Body of pancreas (tissue), 4 donors: Measurements from ENCODE around the gene COL6A3. TPM values are rescaled to one million over a fixed set of nuclear protein-coding genes. Genes with fewer than 3 reads are reported as not detected.

Experiments used
- ATAC-seq: fragments of 150-250 bp; one replicate; pipeline ENCODE4 v1.9.1; 2016
- DNase-seq, 4 donors: peaks; one replicate each; pipeline ENCODE4 v3.0.0-alpha.2; 2019
- H3K27ac ChIP-seq, 4 donors: fragments of 200-600 bp; sonication (generic); 1 replicate in 3 of 4; 2 replicates in 1 of 4; pipeline versions ENCODE4 v1.5.1 to v1.6.1; 2016 to 2019; ENCODE audit warnings: mild to moderate bottlenecking in 1 of 4, mixed read lengths in 1 of 4, moderate library complexity in 1 of 4
- H3K27me3 ChIP-seq, 2 donors: fragments of 200-600 bp; sonication (generic); one replicate each; pipeline ENCODE4 v1.6.0; 2016; ENCODE audit warnings: mild to moderate bottlenecking in 1 of 2
- H3K36me3 ChIP-seq, 2 donors: fragments of 200-600 bp; sonication (generic); replicated peaks in 1 of 2; 2 replicates each; pipeline ENCODE4 v1.5.1; 2016; ENCODE audit warnings: low read depth in 2 of 2; ENCODE audit not compliant: insufficient read depth in 1 of 2
- H3K4me1 ChIP-seq: fragments of 200-600 bp; sonication (generic); one replicate; pipeline ENCODE4 v1.6.0; 2016
- H3K4me3 ChIP-seq, 2 donors: fragments of 200-600 bp; sonication (generic); 1 replicate in 1 of 2; 2 replicates in 1 of 2; pipeline ENCODE4 v1.5.1; 2016 to 2019
- H3K9me3 ChIP-seq, 3 donors: fragments of 200-600 bp; sonication (generic); 1 replicate in 2 of 3; 2 replicates in 1 of 3; pipeline ENCODE4 v1.5.1; 2016
- POLR2A ChIP-seq, 3 donors: fragments of 450-650 bp; IDR thresholded peaks; one replicate each; pipeline ENCODE4 v1.6.1; 2016; ENCODE audit warnings: antibody characterized with exemption in 3 of 3, mild to moderate bottlenecking in 2 of 3
- WGBS, 2 donors: methylation state at CpG; one replicate each; pipeline ENCODE4 v1.1.5; 2017; 5-methylcytosine and 5-hydroxymethylcytosine counted together
- intact Hi-C: fragments of 100-400 bp; cut with DNase I; formaldehyde crosslinking; loops from one replicate; pipeline ENCODE4 v1.15.1; 2023
- total RNA-seq, 2 donors: library from RNA; depleted of rRNA; stranded (reverse); fragments of >200 nt; gene quantifications; one replicate each; pipeline ENCODE4 v1.1.0, GENCODE V29; 2016
- TF ChIP-seq, protein P1 (sequence below), 7 experiments: fragments of 450-650 bp in 4 of 7; fragments of 200-600 bp in 3 of 7; sonication (generic) in 3 of 7; IDR thresholded peaks; one replicate each; pipeline ENCODE4 v1.5.1; 2016 to 2019; ENCODE audit warnings: antibody characterized with exemption in 7 of 7

The COL6A3 gene
- total RNA-seq, 2 donors from 2014 or later: 46.4 to 121 TPM

DNA sequence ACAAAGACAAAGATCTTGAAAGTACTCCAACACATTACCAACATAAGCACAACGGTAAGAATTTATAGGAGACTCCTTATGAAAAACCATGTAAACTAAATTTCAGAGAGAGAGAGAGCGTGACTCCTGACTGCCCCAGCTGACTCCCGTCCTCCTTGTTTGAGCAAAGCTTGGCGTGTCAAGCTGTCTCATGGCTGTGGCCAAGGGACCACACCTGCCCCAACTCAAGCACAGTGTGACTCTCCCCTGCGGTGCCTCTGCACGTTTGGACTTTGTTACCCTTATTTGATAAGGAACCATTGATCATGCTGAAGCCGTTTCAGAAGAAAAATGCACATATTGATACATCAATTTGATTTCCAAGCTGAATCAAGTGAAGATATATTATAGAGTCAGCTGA, 124.8 kb downstream of the COL6A3 start:
- ATAC-seq (no peak), DNase-seq (no peak)
- Histone ChIP-seq H3K27me3 (no peaks in the 10 kb centered on the region), H3K4me1 (peaks cover 15% of the 10 kb centered on the region), H3K4me3 (no peak overlapping the region), H3K9me3 (no peaks in the 10 kb centered on the region), H3K27ac (no peak overlapping the region), H3K36me3 (no peaks in the 10 kb centered on the region)
- intact Hi-C loops: no loop called here
- 51 to 52% methylated on average over 7 of the region's 7 CpGs for WGBS, 2 donors
- TF ChIP-seq POLR2A (IDR thresholded peaks at IDR 0.05): no peak
- TF ChIP-seq, protein P1, sequence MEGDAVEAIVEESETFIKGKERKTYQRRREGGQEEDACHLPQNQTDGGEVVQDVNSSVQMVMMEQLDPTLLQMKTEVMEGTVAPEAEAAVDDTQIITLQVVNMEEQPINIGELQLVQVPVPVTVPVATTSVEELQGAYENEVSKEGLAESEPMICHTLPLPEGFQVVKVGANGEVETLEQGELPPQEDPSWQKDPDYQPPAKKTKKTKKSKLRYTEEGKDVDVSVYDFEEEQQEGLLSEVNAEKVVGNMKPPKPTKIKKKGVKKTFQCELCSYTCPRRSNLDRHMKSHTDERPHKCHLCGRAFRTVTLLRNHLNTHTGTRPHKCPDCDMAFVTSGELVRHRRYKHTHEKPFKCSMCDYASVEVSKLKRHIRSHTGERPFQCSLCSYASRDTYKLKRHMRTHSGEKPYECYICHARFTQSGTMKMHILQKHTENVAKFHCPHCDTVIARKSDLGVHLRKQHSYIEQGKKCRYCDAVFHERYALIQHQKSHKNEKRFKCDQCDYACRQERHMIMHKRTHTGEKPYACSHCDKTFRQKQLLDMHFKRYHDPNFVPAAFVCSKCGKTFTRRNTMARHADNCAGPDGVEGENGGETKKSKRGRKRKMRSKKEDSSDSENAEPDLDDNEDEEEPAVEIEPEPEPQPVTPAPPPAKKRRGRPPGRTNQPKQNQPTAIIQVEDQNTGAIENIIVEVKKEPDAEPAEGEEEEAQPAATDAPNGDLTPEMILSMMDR (IDR thresholded peaks at IDR 0.05): no peak

DNA sequence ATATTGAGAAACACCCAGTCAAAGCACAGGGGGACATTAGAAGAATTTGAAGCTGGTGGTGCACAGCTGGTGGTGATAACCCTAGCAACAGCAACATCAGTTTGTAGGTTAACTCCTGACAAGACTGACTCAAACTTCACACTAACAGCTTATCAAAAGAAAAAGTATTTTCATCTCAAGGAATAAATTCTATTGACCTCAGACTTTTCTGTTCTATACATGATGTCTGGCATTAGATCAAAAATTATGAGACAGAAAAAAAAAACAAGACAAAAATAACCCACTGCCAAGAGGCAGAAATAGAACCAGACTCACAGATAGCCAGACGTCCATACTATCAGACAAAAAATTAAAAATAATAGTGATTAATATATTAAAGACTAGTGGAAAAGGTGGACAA, 126.1 kb downstream of the COL6A3 start:
- no peak for TF ChIP-seq POLR2A (IDR thresholded peaks at IDR 0.05)
- TF ChIP-seq, protein P1 (IDR thresholded peaks at IDR 0.05): no peak
- Histone ChIP-seq H3K27me3 (no peaks in the 10 kb centered on the region), H3K36me3 (no peaks in the 10 kb centered on the region), H3K27ac (no peak overlapping the region), H3K4me3 (no peak overlapping the region), H3K4me1 (peaks cover 15% of the 10 kb centered on the region), H3K9me3 (no peaks in the 10 kb centered on the region)
- intact Hi-C loops: no loop called here
- WGBS, 2 donors: 57 to 63% methylated on average over 1 of the region's 1 CpG
- no peak for DNase-seq
- ATAC-seq: no peak

DNA sequence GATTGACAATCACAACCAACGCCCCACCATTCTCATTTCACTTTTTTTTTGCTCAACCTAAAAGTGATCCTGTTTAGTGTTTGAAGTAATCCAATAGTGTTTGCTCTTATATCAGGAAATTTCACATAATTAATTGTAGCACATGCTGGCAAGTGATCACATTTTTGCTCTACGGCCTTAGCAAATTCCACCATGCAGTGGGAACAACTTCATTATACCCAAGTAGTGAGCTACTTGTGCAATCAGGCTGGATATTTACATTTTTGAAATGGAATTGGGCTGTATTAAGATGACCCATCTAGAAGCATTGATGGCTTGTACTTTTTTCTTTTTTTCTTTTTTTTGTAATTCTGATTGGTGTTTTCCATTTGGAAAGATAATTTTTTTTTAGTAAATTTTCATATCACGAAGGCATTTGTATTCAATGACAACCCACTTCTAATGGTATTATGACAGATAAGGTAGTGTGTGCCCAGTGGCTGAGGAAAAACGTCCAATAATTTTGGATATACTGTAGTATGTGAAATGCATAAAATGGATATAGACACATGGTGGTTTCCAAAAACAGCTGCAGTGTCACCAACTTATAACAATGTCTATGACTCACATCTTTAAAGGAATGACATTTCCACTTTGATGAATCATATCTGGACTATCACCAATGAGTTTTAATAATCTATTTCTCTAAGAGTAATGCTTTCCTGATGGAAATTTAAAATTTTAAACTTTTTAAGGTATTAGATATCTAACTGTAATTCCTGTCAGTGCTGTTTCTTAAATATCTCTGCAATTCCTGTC, 130.6 kb downstream of the COL6A3 start:
- Histone ChIP-seq H3K36me3 (no peaks in the 10 kb centered on the region), H3K4me1 (no peaks in the 10 kb centered on the region), H3K9me3 (no peaks in the 10 kb centered on the region), H3K4me3 (no peak overlapping the region), H3K27me3 (no peaks in the 10 kb centered on the region), H3K27ac (no peak overlapping the region)
- DNase-seq (no peak), ATAC-seq (no peak)
- 45 to 48% methylated on average over 4 of the region's 4 CpGs for WGBS, 2 donors
- intact Hi-C loops: no loop called here
- TF ChIP-seq POLR2A (IDR thresholded peaks at IDR 0.05): no peak
- TF ChIP-seq, protein P1 (IDR thresholded peaks at IDR 0.05): no peak

DNA sequence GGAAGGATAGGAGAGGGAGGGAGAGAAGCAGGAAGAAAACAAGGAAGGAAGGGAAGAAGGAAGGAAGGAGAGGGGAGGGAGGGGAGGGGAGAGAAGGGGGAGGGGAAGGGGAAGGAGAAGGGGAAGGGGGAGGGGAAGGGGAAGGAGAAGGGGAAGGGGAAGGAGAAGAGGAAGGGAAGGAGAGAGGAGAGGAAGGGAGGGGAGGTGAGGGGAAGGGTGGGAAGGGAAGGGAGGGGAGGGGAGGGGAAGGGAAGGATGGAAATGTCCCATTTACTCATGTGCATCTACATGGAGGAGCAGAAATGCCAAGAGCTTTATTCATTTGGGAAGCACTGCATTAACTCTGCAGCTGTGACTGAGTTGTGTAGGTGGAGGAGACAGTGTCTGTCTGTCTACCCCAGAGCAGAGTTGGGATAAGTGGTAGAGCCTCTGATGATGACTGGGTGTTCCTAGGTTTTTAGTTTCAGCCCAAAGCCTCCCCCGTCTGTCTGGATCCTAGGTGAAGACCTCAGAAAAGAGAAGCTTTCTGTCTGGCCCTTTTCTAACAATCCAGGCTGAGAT, 131.3 kb downstream of the COL6A3 start:
- WGBS, 2 donors: 35 to 40% methylated on average over 1 of the region's 1 CpG
- H3K4me1 ChIP-seq: no peaks in the 10 kb centered on the region
- TF ChIP-seq, protein P1 (IDR thresholded peaks at IDR 0.05): no peak
- ATAC-seq (no peak), DNase-seq (no peak)
- H3K27ac ChIP-seq: no peak overlapping the region
- H3K4me3 ChIP-seq: no peak overlapping the region
- H3K9me3 ChIP-seq: no peaks in the 10 kb centered on the region
- H3K27me3 ChIP-seq: no peaks in the 10 kb centered on the region
- intact Hi-C loops: no loop called here
- H3K36me3 ChIP-seq: no peaks in the 10 kb centered on the region
